ENCODE data around the gene IFI27L2.

IFI27L2 gene

GRCh38 chr14:94139421-94139820 is 10.0 kb upstream of the IFI27L2 start:
- TF ChIP-seq CTCF (conservative IDR thresholded peaks at IDR 0.05) = no peak
- TF ChIP-seq ZFX (IDR thresholded peaks at IDR 0.05) = no peak
- no peak overlapping the region for H3K27ac ChIP-seq

GRCh38 chr14:94139006-94139405 is 9.6 kb upstream of the IFI27L2 start:
- H3K27ac ChIP-seq = no peak overlapping the region
- no peak for TF ChIP-seq ZFX (IDR thresholded peaks at IDR 0.05)
- no peak for TF ChIP-seq CTCF (conservative IDR thresholded peaks at IDR 0.05)

- H3K27ac ChIP-seq = no peak overlapping the region
These were observed 8.8 kb upstream of the IFI27L2 start for GRCh38 chr14:94138251-94138650.

GRCh38 chr14:94136575-94137331 is 7.3 kb upstream of the IFI27L2 start:
- no peak overlapping the region for H3K27ac ChIP-seq
- peak; percentile 97 for TF ChIP-seq CTCF (conservative IDR thresholded peaks at IDR 0.05)
- TF ChIP-seq ZFX (IDR thresholded peaks at IDR 0.05) = no peak

More at GRCh38 chr14:94138251-94138650, 8.8 kb upstream of the IFI27L2 start:
- no peak for TF ChIP-seq CTCF (conservative IDR thresholded peaks at IDR 0.05)
- TF ChIP-seq ZFX (IDR thresholded peaks at IDR 0.05) = no peak

- no peak for TF ChIP-seq ZFX (IDR thresholded peaks at IDR 0.05)
- TF ChIP-seq CTCF (conservative IDR thresholded peaks at IDR 0.05) = no peak
- no peak overlapping the region for H3K27ac ChIP-seq
These were observed 6.1 kb upstream of the IFI27L2 start for GRCh38 chr14:94135476-94135875.

- TF ChIP-seq ZFX (IDR thresholded peaks at IDR 0.05) (no peak), CTCF (conservative IDR thresholded peaks at IDR 0.05) (peak; percentile 91)
- no peak overlapping the region for H3K27ac ChIP-seq
These were observed 3.0 kb upstream of the IFI27L2 start for GRCh38 chr14:94132285-94132887.

- TF ChIP-seq ZFX (IDR thresholded peaks at IDR 0.05) (no peak), CTCF (conservative IDR thresholded peaks at IDR 0.05) (peak; percentile 10; the same call in 1 of the 2 replicates)
- no peak overlapping the region for H3K27ac ChIP-seq
These were observed 482 bp upstream of the IFI27L2 start for GRCh38 chr14:94129758-94130414.
